Left ventricle myocardium inferior (tissue), 1 donor: ENCODE measurements around the gene SCP2D1. TPM values are rescaled to one million over a fixed set of nuclear protein-coding genes. Genes with fewer than 3 reads are reported as not detected.

Experiments
- DNase-seq: peaks from one replicate; pipeline ENCODE4 v3.0.0-alpha.2; 2020
- H3K27ac ChIP-seq: fragments of 200-600 bp; replicated peaks from 2 replicates; pipeline ENCODE4 v1.8.0; 2021
- H3K27me3 ChIP-seq: fragments of 200-600 bp; 2 replicates; pipeline ENCODE4 v1.8.0; 2021; ENCODE audit warnings: low read depth
- H3K36me3 ChIP-seq: fragments of 200-600 bp; 2 replicates; pipeline ENCODE4 v1.8.0; 2021
- H3K4me1 ChIP-seq: fragments of 200-600 bp; 2 replicates; pipeline ENCODE4 v1.8.0; 2021
- H3K4me3 ChIP-seq: fragments of 200-600 bp; 2 replicates; pipeline ENCODE4 v1.8.0; 2021; ENCODE audit warnings: mild to moderate bottlenecking, moderate library complexity
- H3K9me3 ChIP-seq: fragments of 200-600 bp; replicated peaks from 2 replicates; pipeline ENCODE4 v1.8.0; 2021
- CTCF ChIP-seq: fragments of 200-600 bp; IDR thresholded peaks from 2 replicates; pipeline ENCODE4 v1.8.0; 2021; ENCODE audit warnings: antibody characterized with exemption, mild to moderate bottlenecking, borderline replicate concordance
- intact Hi-C: fragments of 100-400 bp; cut with micrococcal nuclease; formaldehyde crosslinking; loops from one replicate; pipeline ENCODE4 v1.11.0; 2022
- total RNA-seq: library from RNA; stranded (reverse); fragmentation: NEBNext Ultra II Directional; extraction: Animal tissue kit (Norgen Biotek cat#: 25700); gene quantifications from one replicate; pipeline ENCODE4 v1.2.1, GENCODE V29; 2021
- donor health status: DM: no; HTN: yes; CAD: no; lungs with severe emphysema.

The SCP2D1 gene
- total RNA-seq, 1 donor from 2014 or later = not detected

GRCh38 chr20:18853946-18854646 is 40.5 kb downstream of the SCP2D1 start:
- DNase-seq = no peak
- no peaks in the 10 kb centered on the region for H3K4me1 ChIP-seq
- H3K36me3 ChIP-seq = no peaks in the 10 kb centered on the region
- no peak for TF ChIP-seq CTCF
- intact Hi-C loops = no loop called here
- no peak overlapping the region for H3K27ac ChIP-seq
- H3K4me3 ChIP-seq = no peak overlapping the region
- H3K27me3 ChIP-seq = peaks cover 9% of the 10 kb centered on the region
- H3K9me3 ChIP-seq = no peaks in the 10 kb centered on the region

GRCh38 chr20:18855882-18856281 is 42.3 kb downstream of the SCP2D1 start:
- H3K27me3 ChIP-seq = peaks cover 9% of the 10 kb centered on the region
- peaks cover 9% of the 10 kb centered on the region for H3K9me3 ChIP-seq
- H3K27ac ChIP-seq = no peak overlapping the region
- H3K36me3 ChIP-seq = no peaks in the 10 kb centered on the region
- no peaks in the 10 kb centered on the region for H3K4me1 ChIP-seq
- no peak for TF ChIP-seq CTCF
- intact Hi-C loops = no loop called here
- H3K4me3 ChIP-seq = no peak overlapping the region
- DNase-seq = no peak

- Histone ChIP-seq H3K27me3 (peaks cover under 1% of the 10 kb centered on the region), H3K4me1 (no peaks in the 10 kb centered on the region), H3K9me3 (peaks cover 16% of the 10 kb centered on the region), H3K27ac (no peak overlapping the region), H3K4me3 (no peak overlapping the region), H3K36me3 (no peaks in the 10 kb centered on the region)
- intact Hi-C loops = no loop called here
- no peak for DNase-seq
- TF ChIP-seq CTCF = no peak
Measured at GRCh38 chr20:18856873-18857272, 43.3 kb downstream of the SCP2D1 start.

- no peaks in the 10 kb centered on the region for H3K27me3 ChIP-seq
- intact Hi-C loops = no loop called here
- no peak overlapping the region for H3K27ac ChIP-seq
- no peak overlapping the region for H3K4me3 ChIP-seq
- peaks cover 19% of the 10 kb centered on the region for H3K9me3 ChIP-seq
- no peak for DNase-seq
- no peak for TF ChIP-seq CTCF
- no peaks in the 10 kb centered on the region for H3K36me3 ChIP-seq
- no peaks in the 10 kb centered on the region for H3K4me1 ChIP-seq
Measured at GRCh38 chr20:18857640-18858039, 44.1 kb downstream of the SCP2D1 start.

GRCh38 chr20:18858816-18859215 is 45.2 kb downstream of the SCP2D1 start:
- Histone ChIP-seq H3K27ac (no peak overlapping the region), H3K9me3 (peaks cover 19% of the 10 kb centered on the region), H3K4me3 (no peak overlapping the region), H3K4me1 (no peaks in the 10 kb centered on the region), H3K27me3 (no peaks in the 10 kb centered on the region), H3K36me3 (no peaks in the 10 kb centered on the region)
- intact Hi-C loops = no loop called here
- DNase-seq = no peak
- no peak for TF ChIP-seq CTCF

Other genes starting within 250 kb of the SCP2D1 start
- gene SMIM26, start 246.4 kb upstream of the SCP2D1 start, total RNA-seq = 109 TPM
- gene DTD1, start 225.7 kb upstream of the SCP2D1 start, total RNA-seq = 12.2 TPM